Measurements from ENCODE around the gene TUBB1.

DNA sequence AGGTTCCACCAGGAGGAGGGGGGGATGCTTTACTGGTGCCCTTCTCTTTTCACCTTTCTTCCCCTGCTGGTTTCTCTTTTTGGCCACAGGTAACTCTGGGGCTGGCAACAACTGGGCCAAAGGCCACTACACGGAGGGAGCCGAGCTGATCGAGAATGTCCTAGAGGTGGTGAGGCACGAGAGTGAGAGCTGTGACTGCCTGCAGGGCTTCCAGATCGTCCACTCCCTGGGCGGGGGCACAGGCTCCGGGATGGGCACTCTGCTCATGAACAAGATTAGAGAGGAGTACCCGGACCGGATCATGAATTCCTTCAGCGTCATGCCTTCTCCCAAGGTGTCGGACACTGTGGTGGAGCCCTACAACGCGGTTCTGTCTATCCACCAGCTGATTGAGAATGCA lies 4.4 kb downstream of the TUBB1 start:
- TF ChIP-seq, protein P1, sequence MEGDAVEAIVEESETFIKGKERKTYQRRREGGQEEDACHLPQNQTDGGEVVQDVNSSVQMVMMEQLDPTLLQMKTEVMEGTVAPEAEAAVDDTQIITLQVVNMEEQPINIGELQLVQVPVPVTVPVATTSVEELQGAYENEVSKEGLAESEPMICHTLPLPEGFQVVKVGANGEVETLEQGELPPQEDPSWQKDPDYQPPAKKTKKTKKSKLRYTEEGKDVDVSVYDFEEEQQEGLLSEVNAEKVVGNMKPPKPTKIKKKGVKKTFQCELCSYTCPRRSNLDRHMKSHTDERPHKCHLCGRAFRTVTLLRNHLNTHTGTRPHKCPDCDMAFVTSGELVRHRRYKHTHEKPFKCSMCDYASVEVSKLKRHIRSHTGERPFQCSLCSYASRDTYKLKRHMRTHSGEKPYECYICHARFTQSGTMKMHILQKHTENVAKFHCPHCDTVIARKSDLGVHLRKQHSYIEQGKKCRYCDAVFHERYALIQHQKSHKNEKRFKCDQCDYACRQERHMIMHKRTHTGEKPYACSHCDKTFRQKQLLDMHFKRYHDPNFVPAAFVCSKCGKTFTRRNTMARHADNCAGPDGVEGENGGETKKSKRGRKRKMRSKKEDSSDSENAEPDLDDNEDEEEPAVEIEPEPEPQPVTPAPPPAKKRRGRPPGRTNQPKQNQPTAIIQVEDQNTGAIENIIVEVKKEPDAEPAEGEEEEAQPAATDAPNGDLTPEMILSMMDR (IDR thresholded peaks at IDR 0.05), result no peak
- TF ChIP-seq EP300 (IDR thresholded peaks at IDR 0.05) (no peak), POLR2A (IDR thresholded peaks at IDR 0.05) (no peak)

All from suprapubic skin (tissue), 3 donors.